ENCODE measurements around the gene AP1G2. TPM values are rescaled to one million over a fixed set of nuclear protein-coding genes. Genes with fewer than 3 reads are reported as not detected.

AP1G2 gene
- total RNA-seq, 1 experiment from 2014 or later: 155 TPM

- TF ChIP-seq CEBPB (IDR thresholded peaks at IDR 0.05; ENCODE audit: low read depth) (no peak), MAX (IDR thresholded peaks at IDR 0.05) (no peak), TCF7L2 (IDR thresholded peaks at IDR 0.05; ENCODE audit: borderline replicate concordance, extremely low read depth, insufficient read depth, insufficient read length) (no peak), ELF1 (IDR thresholded peaks at IDR 0.05; ENCODE audit: borderline replicate concordance, low read depth) (no peak), CBX3 (IDR thresholded peaks at IDR 0.05; ENCODE audit: low read depth) (no peak), POLR2AphosphoS5 (IDR thresholded peaks at IDR 0.05; ENCODE audit: low read depth, low read length) (no peak)
Measured at GRCh38 chr14:23615856-23616255, 48.3 kb upstream of the AP1G2 start (continued).

GRCh38 chr14:23614395-23614828 lies 46.8 kb upstream of the AP1G2 start:
- ATAC-seq (no peak), DNase-seq (ENCODE audit: low read depth, low spot score) (no peak)
- H4K20me1 ChIP-seq (ENCODE audit: insufficient read depth): no peaks in the 10 kb centered on the region
- H3K4me3 ChIP-seq (replicated peaks in 1 of 2; ENCODE audit: low read depth in 1 of 2, low read length in 2 of 2): no peak overlapping the region
- H3K9me3 ChIP-seq (ENCODE audit: control insufficient read depth in 1 of 2, insufficient read depth in 1 of 2, low read depth in 1 of 2, low read length in 2 of 2): no peaks in the 10 kb centered on the region
- no peak overlapping the region for H3K9ac ChIP-seq (ENCODE audit: low read length)
- ChIA-PET RAD21 (ENCODE audit: low non-redundant PET in 1 of 2, low total read pairs in 2 of 2, uncharacterized antibody in 2 of 2, unreplicated experiment in 2 of 2) (no interaction called here), POLR2A (no interaction called here), CTCF (interaction anchor here (2.0 kb wide), 1 partner anchor 17 kb away, joined by 9 read pairs; no protein-coding TSS in a partner anchor)
- no peak overlapping the region for H3K27ac ChIP-seq (ENCODE audit: low read depth, low read length)
- H3K27me3 ChIP-seq (ENCODE audit: insufficient read depth, low read length): no peaks in the 10 kb centered on the region
- H3K4me1 ChIP-seq (ENCODE audit: control insufficient read depth in 1 of 2, insufficient read depth in 2 of 2, low read length in 2 of 2): no peaks in the 10 kb centered on the region
- H3K4me2 ChIP-seq (ENCODE audit: low read length): no peak overlapping the region
- no peak overlapping the region for H2AFZ ChIP-seq (ENCODE audit: low read depth, low read length, poor library complexity, severe bottlenecking)
- no peaks in the 10 kb centered on the region for H3K79me2 ChIP-seq (ENCODE audit: insufficient read depth, low read length)
- no peaks in the 10 kb centered on the region for H3K36me3 ChIP-seq (ENCODE audit: control insufficient read depth in 1 of 2, insufficient read depth in 2 of 2, low read length in 2 of 2)
- TF ChIP-seq TCF7L2 (IDR thresholded peaks at IDR 0.05; ENCODE audit: borderline replicate concordance, extremely low read depth, insufficient read depth, insufficient read length): no peak
- no peak for TF ChIP-seq ZFX (IDR thresholded peaks at IDR 0.05)
- no peak for TF ChIP-seq ZNF274 (IDR thresholded peaks at IDR 0.05; ENCODE audit: low read depth, low read length)
- TF ChIP-seq EZH2phosphoT487 (IDR thresholded peaks at IDR 0.05; ENCODE audit: borderline replicate concordance): no peak
- TF ChIP-seq SIN3A (IDR thresholded peaks at IDR 0.05; ENCODE audit: low read depth): no peak
- no peak for TF ChIP-seq JUND (IDR thresholded peaks at IDR 0.05)
- no peak for TF ChIP-seq CTCF (IDR thresholded peaks at IDR 0.05 in 2 of 3, conservative IDR thresholded peaks at IDR 0.05 in 1 of 3; ENCODE audit: borderline replicate concordance in 1 of 3, insufficient read depth in 1 of 3, low read depth in 2 of 3, low read length in 2 of 3)
- no peak for TF ChIP-seq SP1 (IDR thresholded peaks at IDR 0.05; ENCODE audit: low read depth)
- TF ChIP-seq EGR1 (IDR thresholded peaks at IDR 0.05; ENCODE audit: low read depth): no peak
- TF ChIP-seq EZH2 (IDR thresholded peaks at IDR 0.05): no peak
- no peak for TF ChIP-seq CEBPB (IDR thresholded peaks at IDR 0.05; ENCODE audit: low read depth)
- no peak for TF ChIP-seq POLR2AphosphoS5 (IDR thresholded peaks at IDR 0.05; ENCODE audit: low read depth, low read length)
- no peak for TF ChIP-seq ELF1 (IDR thresholded peaks at IDR 0.05; ENCODE audit: borderline replicate concordance, low read depth)
- no peak for TF ChIP-seq POLR2A (IDR thresholded peaks at IDR 0.05; ENCODE audit: borderline replicate concordance, extremely low read depth, insufficient read depth, insufficient read length)
- TF ChIP-seq MAX (IDR thresholded peaks at IDR 0.05): no peak
- TF ChIP-seq FOSL1 (IDR thresholded peaks at IDR 0.05; ENCODE audit: low read depth): no peak
- TF ChIP-seq YY1 (IDR thresholded peaks at IDR 0.05; ENCODE audit: extremely low read depth, insufficient replicate concordance, low read depth, low read length): no peak
- no peak for TF ChIP-seq CBX3 (IDR thresholded peaks at IDR 0.05; ENCODE audit: low read depth)
- H3K9me2 ChIP-seq (ENCODE audit: insufficient read depth): no peaks in the 10 kb centered on the region
- intact Hi-C loops (cut with micrococcal nuclease): no loop called here
- no TSS peak for BruUV-seq (replicated peaks)
